Measurements from ENCODE around the gene AGO4. TPM values are rescaled to one million over a fixed set of nuclear protein-coding genes. Genes with fewer than 3 reads are reported as not detected.
A peak's percentile ranks its signal among the peaks of the same experiment; 100 is the strongest.

The AGO4 gene
- total RNA-seq, 4 donors from 2014 or later: 25.0 to 45.5 (median 31.1) TPM

GRCh38 chr1:35893051-35893879 lies 85.4 kb downstream of the AGO4 start:
- WGBS, 2 donors (ENCODE audit: low coverage in 1 of 2): no CpG with 5 or more reads among the region's 14 CpGs
- no peak for TF ChIP-seq CTCF (IDR thresholded peaks at IDR 0.05)
- TF ChIP-seq POLR2AphosphoS5 (IDR thresholded peaks at IDR 0.05): no peak
- TF ChIP-seq EP300 (IDR thresholded peaks at IDR 0.05): no peak
- no peak for TF ChIP-seq POLR2A (IDR thresholded peaks at IDR 0.05)
- no peaks in the 10 kb centered on the region for H3K4me1 ChIP-seq
- no peaks in the 10 kb centered on the region for H3K27me3 ChIP-seq
- H3K36me3 ChIP-seq: peaks cover 0 to 100% of the 10 kb centered on the region in 2 donors
- no peaks in the 10 kb centered on the region for H3K9me3 ChIP-seq
- no peak overlapping the region for H3K4me3 ChIP-seq
- no peak overlapping the region for H3K27ac ChIP-seq
- no peak for ATAC-seq

GRCh38 chr1:35894183-35894582 lies 86.4 kb downstream of the AGO4 start:
- Histone ChIP-seq H3K27me3 (no peaks in the 10 kb centered on the region), H3K4me1 (no peaks in the 10 kb centered on the region), H3K9me3 (no peaks in the 10 kb centered on the region), H3K36me3 (peaks cover 0 to 100% of the 10 kb centered on the region in 2 donors), H3K4me3 (no peak overlapping the region), H3K27ac (no peak overlapping the region)
- peak; percentile 36 for ATAC-seq
- 40 to 60% methylated on average over 1 of the region's 6 CpGs for WGBS, 2 donors (ENCODE audit: low coverage in 1 of 2)
- TF ChIP-seq CTCF (IDR thresholded peaks at IDR 0.05): no peak
- no peak for TF ChIP-seq POLR2A (IDR thresholded peaks at IDR 0.05)
- no peak for TF ChIP-seq EP300 (IDR thresholded peaks at IDR 0.05)
- no peak for TF ChIP-seq POLR2AphosphoS5 (IDR thresholded peaks at IDR 0.05)

GRCh38 chr1:35894656-35895055 lies 86.8 kb downstream of the AGO4 start:
- no peaks in the 10 kb centered on the region for H3K27me3 ChIP-seq
- peaks cover 0 to 100% of the 10 kb centered on the region in 2 donors for H3K36me3 ChIP-seq
- H3K9me3 ChIP-seq: no peaks in the 10 kb centered on the region
- no peak overlapping the region for H3K4me3 ChIP-seq
- H3K4me1 ChIP-seq: no peaks in the 10 kb centered on the region
- H3K27ac ChIP-seq: no peak overlapping the region
- 86 to 100% methylated on average over 1 of the region's 1 CpG for WGBS, 2 donors (ENCODE audit: low coverage in 1 of 2)
- no peak for ATAC-seq
- no peak for TF ChIP-seq POLR2A (IDR thresholded peaks at IDR 0.05)
- TF ChIP-seq EP300 (IDR thresholded peaks at IDR 0.05): no peak
- no peak for TF ChIP-seq POLR2AphosphoS5 (IDR thresholded peaks at IDR 0.05)
- TF ChIP-seq CTCF (IDR thresholded peaks at IDR 0.05): no peak

GRCh38 chr1:35899941-35900340 lies 92.1 kb downstream of the AGO4 start:
- ATAC-seq: no peak
- no peak overlapping the region for H3K27ac ChIP-seq
- H3K36me3 ChIP-seq: peaks cover 4 to 100% of the 10 kb centered on the region in 2 donors
- TF ChIP-seq POLR2A (IDR thresholded peaks at IDR 0.05) (no peak), EP300 (IDR thresholded peaks at IDR 0.05) (no peak), CTCF (IDR thresholded peaks at IDR 0.05) (no peak), POLR2AphosphoS5 (IDR thresholded peaks at IDR 0.05) (no peak)
- H3K4me1 ChIP-seq: no peaks in the 10 kb centered on the region
- H3K27me3 ChIP-seq: no peaks in the 10 kb centered on the region
- H3K4me3 ChIP-seq: no peak overlapping the region
- no peaks in the 10 kb centered on the region for H3K9me3 ChIP-seq

GRCh38 chr1:35901235-35901634 lies 93.4 kb downstream of the AGO4 start:
- WGBS, 2 donors (ENCODE audit: low coverage in 1 of 2): 84 to 95% methylated on average over 4 to 9 of the region's 9 CpGs
- Histone ChIP-seq H3K4me3 (no peak overlapping the region), H3K9me3 (no peaks in the 10 kb centered on the region), H3K27ac (no peak overlapping the region), H3K36me3 (peaks cover 4 to 100% of the 10 kb centered on the region in 2 donors), H3K4me1 (no peaks in the 10 kb centered on the region), H3K27me3 (no peaks in the 10 kb centered on the region)
- no peak for TF ChIP-seq POLR2A (IDR thresholded peaks at IDR 0.05)
- no peak for TF ChIP-seq CTCF (IDR thresholded peaks at IDR 0.05)
- no peak for TF ChIP-seq EP300 (IDR thresholded peaks at IDR 0.05)
- TF ChIP-seq POLR2AphosphoS5 (IDR thresholded peaks at IDR 0.05): no peak
- no peak for ATAC-seq

Measured in gastroesophageal sphincter (tissue), 4 donors.